GM12878 (cell line): Measurements from ENCODE around the gene FREM3. TPM values are rescaled to one million over a fixed set of nuclear protein-coding genes. Genes with fewer than 3 reads are reported as not detected.

Source experiments
- ATAC-seq: fragments of 200-7000 bp; cut with Tn5 transposase; 3 replicates; pipeline ENCODE4 v1.9.1; 2020; ENCODE audit warnings: mild to moderate bottlenecking, moderate library complexity
- BruUV-seq: library from RNA; stranded (reverse); fragments of 400-500 nt; replicated peaks from 2 replicates; lab custom pipeline; 2021; lab: Mats Ljungman, UMichigan
- CTCF ChIA-PET: fragments of 300-600 bp; sonication (Branson Sonifier 250); formaldehyde crosslinking; extraction: SDS; loops from one replicate; lab custom pipeline; 2021; ENCODE audit warnings: inconsistent platforms; lab: Yijun Ruan, JAX
- POLR2A ChIA-PET: fragments of 350-600 bp; formaldehyde crosslinking; extraction: SDS; loops from one replicate; lab custom pipeline; 2021; ENCODE audit warnings: inconsistent platforms; lab: Charles Lee
- RAD21 ChIA-PET: fragments of 300-600 bp; sonication (Branson Sonifier 250); formaldehyde crosslinking; loops from one replicate; lab custom pipeline; 2023; ENCODE audit warnings: antibody characterized with exemption; ENCODE audit not compliant: unreplicated experiment; lab: Charles Lee
- SMC1A ChIA-PET: fragments of 300-600 bp; sonication (Branson Sonifier 250); formaldehyde crosslinking; loops from one replicate; lab custom pipeline; 2023; ENCODE audit not compliant: unreplicated experiment, uncharacterized antibody; lab: Charles Lee
- DNase-seq: peaks from one replicate; pipeline ENCODE4 v3.0.0-alpha.2; 2011; ENCODE audit warnings: low read depth, low spot score
- FAIRE-seq: peaks from 3 replicates; lab custom pipeline; 2011; peaks lifted over from hg19 to GRCh38; lab: Jason Lieb, UNC
- H2AFZ ChIP-seq: 2 replicates; pipeline ENCODE4 v1.6.0; 2011; ENCODE audit warnings: low read depth, low read length, control low read depth; ENCODE audit not compliant: control insufficient read depth
- H3K27ac ChIP-seq: 2 replicates; pipeline ENCODE4 v1.5.1; 2011; ENCODE audit warnings: control low read depth; ENCODE audit not compliant: control insufficient read depth, insufficient read depth
- H3K27me3 ChIP-seq, 2 experiments: replicated peaks in 1 of 2; 2 replicates each; pipeline versions ENCODE4 v1.6.0 to v1.6.1; 2011; ENCODE audit warnings: low read length in 1 of 2; ENCODE audit not compliant: control insufficient read depth in 2 of 2, insufficient read depth in 2 of 2
- H3K36me3 ChIP-seq, 2 experiments: 2 replicates each; pipeline ENCODE4 v1.5.1; 2011; ENCODE audit warnings: low read length in 1 of 2; ENCODE audit not compliant: control insufficient read depth in 2 of 2, insufficient read depth in 2 of 2
- H3K4me1 ChIP-seq: 2 replicates; pipeline ENCODE4 v1.6.1; 2011; ENCODE audit warnings: mild to moderate bottlenecking, low read length, moderate library complexity, mixed read lengths; ENCODE audit not compliant: control insufficient read depth, insufficient read depth
- H3K4me2 ChIP-seq: 2 replicates; pipeline ENCODE4 v1.6.0; 2011; ENCODE audit warnings: control low read depth; ENCODE audit not compliant: control insufficient read depth, insufficient read depth
- H3K4me3 ChIP-seq: fragments of 200-600 bp; sonication (generic); 2 replicates; pipeline ENCODE4 v1.5.1; 2016
- H3K79me2 ChIP-seq: 2 replicates; pipeline ENCODE4 v1.6.0; 2011; ENCODE audit warnings: low read length; ENCODE audit not compliant: control insufficient read depth, insufficient read depth
- H3K9ac ChIP-seq: 2 replicates; pipeline ENCODE4 v1.8.0; 2011; ENCODE audit warnings: low read length, control low read depth, mixed read lengths; ENCODE audit not compliant: control insufficient read depth, insufficient read depth
- H3K9me3 ChIP-seq: replicated peaks from 3 replicates; pipeline ENCODE4 v1.5.1; 2011; ENCODE audit warnings: mild to moderate bottlenecking, low read length; ENCODE audit not compliant: control insufficient read depth, insufficient read depth
- H4K20me1 ChIP-seq: 2 replicates; pipeline ENCODE4 v1.6.0; 2011; ENCODE audit not compliant: control insufficient read depth, insufficient read depth
- CEBPB ChIP-seq, 2 experiments: fragments of 150-350 bp in 1 of 2; IDR thresholded peaks; 2 replicates each; pipeline ENCODE4 v1.6.1; 2012 to 2014; ENCODE audit warnings: low read depth in 2 of 2, low read length in 2 of 2, borderline replicate concordance in 1 of 2, inconsistent platforms in 1 of 2
- CREM ChIP-seq: IDR thresholded peaks from 2 replicates; pipeline ENCODE4 v1.6.1; 2014; ENCODE audit warnings: antibody characterized with exemption, low read depth
- EED ChIP-seq: sonication (generic); IDR thresholded peaks from 2 replicates; pipeline ENCODE4 v1.6.1; 2016; ENCODE audit warnings: antibody characterized with exemption, low read depth
- MEF2A ChIP-seq: IDR thresholded peaks from 2 replicates; pipeline ENCODE4 v1.6.1; 2011; ENCODE audit warnings: low read depth, mild to moderate bottlenecking, low read length, moderate library complexity; ENCODE audit not compliant: insufficient read depth
- POLR2AphosphoS5 ChIP-seq: IDR thresholded peaks from 2 replicates; pipeline ENCODE4 v1.6.1; 2011; ENCODE audit warnings: mild to moderate bottlenecking, low read length, inconsistent platforms
- POU2F2 ChIP-seq: IDR thresholded peaks from 3 replicates; pipeline ENCODE4 v1.6.1; 2011; ENCODE audit warnings: low read depth, mild to moderate bottlenecking, low read length, borderline replicate concordance
- ZNF622 ChIP-seq: fragments of 450-650 bp; IDR thresholded peaks from 2 replicates; pipeline ENCODE4 v1.6.1; 2017; ENCODE audit warnings: mild to moderate bottlenecking, inconsistent platforms
- WGBS: methylation state at CpG from one replicate; pipeline ENCODE4 v1.1.6; 2016; ENCODE audit warnings: low lambda C conversion rate; ENCODE audit not compliant: insufficient replicate concordance, insufficient coverage; ENCODE audit errors: missing lambda C conversion rate; 5-methylcytosine and 5-hydroxymethylcytosine counted together
- in situ Hi-C: fragments of 300-500 bp; cut with MboI; formaldehyde crosslinking; loops from 9 replicates; pipeline ENCODE4 v1.14.3; 2018; ENCODE audit warnings: mixed read lengths
- intact Hi-C: fragments of 100-400 bp; cut with micrococcal nuclease; formaldehyde crosslinking; loops from one replicate; pipeline ENCODE4 v1.14.2; 2022; ENCODE audit not compliant: unreplicated experiment
- polyA plus RNA-seq, 11 experiments: library from polyadenylated mRNA; depleted of rRNA in 4 of 11; unstranded in 6 of 11; stranded (reverse) in 5 of 11; fragments of >200 nt; fragmentation: Nextera tagmentation in 4 of 11; fragmentation: Illumina TruSeq in 1 of 11; extraction: Ambion mirVana in 4 of 11; extraction: Trizol in 1 of 11; gene quantifications; 1 replicate in 1 of 11; 2 replicates in 10 of 11; pipeline versions ENCODE4 v1.2.1 to v1.2.3, GENCODE V29; 2011 to 2016; ENCODE audit warnings: inconsistent platforms in 2 of 11, missing spikeins in 2 of 11, low read depth in 1 of 11
- total RNA-seq, 4 experiments: library from RNA; depleted of rRNA in 3 of 4; stranded (reverse); fragments of >200 nt in 3 of 4; fragmentation: Illumina TruSeq in 1 of 4; extraction: Trizol in 1 of 4; gene quantifications; 2 replicates each; pipeline versions ENCODE4 v1.2.1 to v1.2.3, GENCODE V29; 2013 to 2021
- TF ChIP-seq, protein P1 (sequence below): fragments of 450-650 bp; IDR thresholded peaks from 2 replicates; pipeline ENCODE4 v1.6.1; 2017; ENCODE audit warnings: mild to moderate bottlenecking, moderate library complexity
- TF ChIP-seq, protein P2 (sequence below): IDR thresholded peaks from 2 replicates; pipeline ENCODE4 v1.6.1; 2012; ENCODE audit warnings: improper control_type of control experiment, low read depth, low read length; ENCODE audit not compliant: insufficient replicate concordance
- TF ChIP-seq, protein P3 (sequence below): IDR thresholded peaks from 2 replicates; pipeline ENCODE4 v1.6.1; 2011; ENCODE audit warnings: low read depth, low read length, improper control_type of control experiment, borderline replicate concordance

Gene FREM3
- total and polyA plus RNA-seq, 10 of the 15 experiments (the other 5 are each of a cell fraction or from before 2014, with no cell fraction given) = not detected

DNA sequence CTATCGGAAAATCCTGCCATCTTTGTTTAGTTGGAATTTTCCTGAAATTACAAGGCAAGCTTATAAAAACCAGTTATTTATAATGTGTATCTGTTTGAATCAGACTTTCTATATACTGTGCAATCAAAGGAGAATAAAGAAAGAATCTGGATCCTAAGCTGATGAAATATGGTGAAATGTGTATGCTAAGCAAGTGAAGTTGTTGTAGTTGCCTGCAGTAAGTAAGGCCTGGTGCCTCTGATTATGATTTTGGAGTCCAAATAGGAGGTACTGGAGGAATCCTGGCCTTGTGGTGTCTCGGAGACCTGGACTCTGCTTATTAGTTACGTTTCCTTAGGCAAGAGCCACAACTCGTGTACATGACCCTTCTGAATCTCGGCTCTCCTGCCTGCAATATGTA lies 13.1 kb upstream of the FREM3 start:
- Histone ChIP-seq H4K20me1 (no peaks in the 10 kb centered on the region), H3K9me3 (no peaks in the 10 kb centered on the region), H3K9ac (no peak overlapping the region), H3K27ac (no peak overlapping the region), H2AFZ (no peak overlapping the region), H3K4me2 (no peak overlapping the region), H3K27me3 (no peaks in the 10 kb centered on the region), H3K36me3 (no peaks in the 10 kb centered on the region), H3K4me3 (no peak overlapping the region), H3K4me1 (no peaks in the 10 kb centered on the region), H3K79me2 (no peaks in the 10 kb centered on the region)
- WGBS = 33% methylated on average over 5 of the region's 5 CpGs
- in situ Hi-C loops = no loop called here
- no TSS peak for BruUV-seq
- intact Hi-C loops = no loop called here
- TF ChIP-seq, protein P1, sequence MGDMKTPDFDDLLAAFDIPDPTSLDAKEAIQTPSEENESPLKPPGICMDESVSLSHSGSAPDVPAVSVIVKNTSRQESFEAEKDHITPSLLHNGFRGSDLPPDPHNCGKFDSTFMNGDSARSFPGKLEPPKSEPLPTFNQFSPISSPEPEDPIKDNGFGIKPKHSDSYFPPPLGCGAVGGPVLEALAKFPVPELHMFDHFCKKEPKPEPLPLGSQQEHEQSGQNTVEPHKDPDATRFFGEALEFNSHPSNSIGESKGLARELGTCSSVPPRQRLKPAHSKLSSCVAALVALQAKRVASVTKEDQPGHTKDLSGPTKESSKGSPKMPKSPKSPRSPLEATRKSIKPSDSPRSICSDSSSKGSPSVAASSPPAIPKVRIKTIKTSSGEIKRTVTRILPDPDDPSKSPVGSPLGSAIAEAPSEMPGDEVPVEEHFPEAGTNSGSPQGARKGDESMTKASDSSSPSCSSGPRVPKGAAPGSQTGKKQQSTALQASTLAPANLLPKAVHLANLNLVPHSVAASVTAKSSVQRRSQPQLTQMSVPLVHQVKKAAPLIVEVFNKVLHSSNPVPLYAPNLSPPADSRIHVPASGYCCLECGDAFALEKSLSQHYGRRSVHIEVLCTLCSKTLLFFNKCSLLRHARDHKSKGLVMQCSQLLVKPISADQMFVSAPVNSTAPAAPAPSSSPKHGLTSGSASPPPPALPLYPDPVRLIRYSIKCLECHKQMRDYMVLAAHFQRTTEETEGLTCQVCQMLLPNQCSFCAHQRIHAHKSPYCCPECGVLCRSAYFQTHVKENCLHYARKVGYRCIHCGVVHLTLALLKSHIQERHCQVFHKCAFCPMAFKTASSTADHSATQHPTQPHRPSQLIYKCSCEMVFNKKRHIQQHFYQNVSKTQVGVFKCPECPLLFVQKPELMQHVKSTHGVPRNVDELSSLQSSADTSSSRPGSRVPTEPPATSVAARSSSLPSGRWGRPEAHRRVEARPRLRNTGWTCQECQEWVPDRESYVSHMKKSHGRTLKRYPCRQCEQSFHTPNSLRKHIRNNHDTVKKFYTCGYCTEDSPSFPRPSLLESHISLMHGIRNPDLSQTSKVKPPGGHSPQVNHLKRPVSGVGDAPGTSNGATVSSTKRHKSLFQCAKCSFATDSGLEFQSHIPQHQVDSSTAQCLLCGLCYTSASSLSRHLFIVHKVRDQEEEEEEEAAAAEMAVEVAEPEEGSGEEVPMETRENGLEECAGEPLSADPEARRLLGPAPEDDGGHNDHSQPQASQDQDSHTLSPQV = no peak
- no peak for TF ChIP-seq EED
- TF ChIP-seq, protein P2, sequence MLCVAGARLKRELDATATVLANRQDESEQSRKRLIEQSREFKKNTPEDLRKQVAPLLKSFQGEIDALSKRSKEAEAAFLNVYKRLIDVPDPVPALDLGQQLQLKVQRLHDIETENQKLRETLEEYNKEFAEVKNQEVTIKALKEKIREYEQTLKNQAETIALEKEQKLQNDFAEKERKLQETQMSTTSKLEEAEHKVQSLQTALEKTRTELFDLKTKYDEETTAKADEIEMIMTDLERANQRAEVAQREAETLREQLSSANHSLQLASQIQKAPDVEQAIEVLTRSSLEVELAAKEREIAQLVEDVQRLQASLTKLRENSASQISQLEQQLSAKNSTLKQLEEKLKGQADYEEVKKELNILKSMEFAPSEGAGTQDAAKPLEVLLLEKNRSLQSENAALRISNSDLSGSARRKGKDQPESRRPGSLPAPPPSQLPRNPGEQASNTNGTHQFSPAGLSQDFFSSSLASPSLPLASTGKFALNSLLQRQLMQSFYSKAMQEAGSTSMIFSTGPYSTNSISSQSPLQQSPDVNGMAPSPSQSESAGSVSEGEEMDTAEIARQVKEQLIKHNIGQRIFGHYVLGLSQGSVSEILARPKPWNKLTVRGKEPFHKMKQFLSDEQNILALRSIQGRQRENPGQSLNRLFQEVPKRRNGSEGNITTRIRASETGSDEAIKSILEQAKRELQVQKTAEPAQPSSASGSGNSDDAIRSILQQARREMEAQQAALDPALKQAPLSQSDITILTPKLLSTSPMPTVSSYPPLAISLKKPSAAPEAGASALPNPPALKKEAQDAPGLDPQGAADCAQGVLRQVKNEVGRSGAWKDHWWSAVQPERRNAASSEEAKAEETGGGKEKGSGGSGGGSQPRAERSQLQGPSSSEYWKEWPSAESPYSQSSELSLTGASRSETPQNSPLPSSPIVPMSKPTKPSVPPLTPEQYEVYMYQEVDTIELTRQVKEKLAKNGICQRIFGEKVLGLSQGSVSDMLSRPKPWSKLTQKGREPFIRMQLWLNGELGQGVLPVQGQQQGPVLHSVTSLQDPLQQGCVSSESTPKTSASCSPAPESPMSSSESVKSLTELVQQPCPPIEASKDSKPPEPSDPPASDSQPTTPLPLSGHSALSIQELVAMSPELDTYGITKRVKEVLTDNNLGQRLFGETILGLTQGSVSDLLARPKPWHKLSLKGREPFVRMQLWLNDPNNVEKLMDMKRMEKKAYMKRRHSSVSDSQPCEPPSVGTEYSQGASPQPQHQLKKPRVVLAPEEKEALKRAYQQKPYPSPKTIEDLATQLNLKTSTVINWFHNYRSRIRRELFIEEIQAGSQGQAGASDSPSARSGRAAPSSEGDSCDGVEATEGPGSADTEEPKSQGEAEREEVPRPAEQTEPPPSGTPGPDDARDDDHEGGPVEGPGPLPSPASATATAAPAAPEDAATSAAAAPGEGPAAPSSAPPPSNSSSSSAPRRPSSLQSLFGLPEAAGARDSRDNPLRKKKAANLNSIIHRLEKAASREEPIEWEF = no peak
- no peak for TF ChIP-seq POU2F2
- TF ChIP-seq, protein P3, sequence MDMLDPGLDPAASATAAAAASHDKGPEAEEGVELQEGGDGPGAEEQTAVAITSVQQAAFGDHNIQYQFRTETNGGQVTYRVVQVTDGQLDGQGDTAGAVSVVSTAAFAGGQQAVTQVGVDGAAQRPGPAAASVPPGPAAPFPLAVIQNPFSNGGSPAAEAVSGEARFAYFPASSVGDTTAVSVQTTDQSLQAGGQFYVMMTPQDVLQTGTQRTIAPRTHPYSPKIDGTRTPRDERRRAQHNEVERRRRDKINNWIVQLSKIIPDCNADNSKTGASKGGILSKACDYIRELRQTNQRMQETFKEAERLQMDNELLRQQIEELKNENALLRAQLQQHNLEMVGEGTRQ = no peak
- TF ChIP-seq CEBPB (IDR thresholded peaks at IDR 0.05; ENCODE audit: borderline replicate concordance in 1 of 2, low read depth in 2 of 2, low read length in 2 of 2) = no peak
- no peak for TF ChIP-seq ZNF622
- no peak for TF ChIP-seq CREM
- no peak for TF ChIP-seq POLR2AphosphoS5
- no peak for TF ChIP-seq MEF2A
- ChIA-PET CTCF (no interaction called here), POLR2A (no interaction called here), RAD21 (no interaction called here), SMC1A (interaction anchor here (1.8 kb wide), 1 partner anchor 23 kb away, joined by 3 read pairs; no protein-coding TSS in a partner anchor)
- ATAC-seq = no peak
- DNase-seq = no peak
- FAIRE-seq = no peak
